Islet of Langerhans (tissue), 1 donor: ENCODE measurements around the gene USP25.

Experiments
- FAIRE-seq: peaks from one replicate; lab custom pipeline; 2011; peaks lifted over from hg19 to GRCh38; lab: Jason Lieb, UNC

USP25 gene

DNA sequence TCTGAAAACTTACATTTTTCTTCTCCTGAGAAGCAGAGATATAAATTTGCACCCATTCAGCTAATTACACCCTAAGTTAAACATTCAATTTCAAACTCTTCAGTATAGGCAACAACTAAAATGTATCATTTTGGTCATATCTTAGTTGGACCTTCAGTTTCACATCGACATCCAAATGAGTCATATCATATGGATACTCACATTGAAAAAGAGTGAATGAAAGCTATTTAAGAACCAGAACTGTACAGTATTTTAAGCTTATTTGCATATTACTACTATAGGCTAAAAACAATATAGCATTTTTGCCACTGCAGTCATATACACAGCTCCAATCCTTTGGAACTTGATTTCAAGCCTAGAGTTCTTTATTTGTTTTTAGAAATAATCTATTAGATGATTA is 33.6 kb downstream of the USP25 start:
- FAIRE-seq = no peak

- FAIRE-seq = no peak
Measured at GRCh38 chr21:15764878-15765277, 35.1 kb downstream of the USP25 start.

DNA sequence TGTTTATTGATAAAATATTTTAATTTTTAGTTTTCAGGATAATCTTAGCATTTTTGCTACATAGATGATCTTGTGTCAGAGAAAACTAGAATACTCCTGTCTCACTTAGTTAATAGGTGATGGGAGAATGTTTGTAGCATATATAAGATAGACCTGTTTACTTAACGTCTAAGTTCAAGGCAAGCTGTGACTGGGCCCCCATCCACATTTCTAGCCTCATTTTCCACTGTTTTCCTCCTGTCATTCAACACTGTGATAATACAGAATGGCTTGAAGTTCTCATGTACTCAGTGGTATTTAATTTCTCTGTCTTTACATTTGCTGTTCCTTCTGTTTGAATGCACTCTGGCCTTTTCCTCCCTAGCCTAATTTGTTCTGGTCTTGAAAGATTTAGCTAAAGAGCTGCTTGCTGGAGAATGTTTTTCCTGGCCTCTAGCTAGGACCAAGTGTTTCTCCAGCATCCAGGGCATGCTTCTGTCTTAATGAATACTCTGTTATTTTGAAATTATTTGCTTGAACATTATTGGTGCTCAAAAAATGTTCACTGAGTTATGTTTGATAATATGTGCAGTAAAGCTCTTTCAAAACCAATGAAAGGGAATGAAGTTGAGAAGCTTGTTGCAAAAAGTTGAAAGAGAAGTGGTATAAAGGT is 37.3 kb downstream of the USP25 start:
- peak; percentile 61 for FAIRE-seq

- FAIRE-seq = no peak
Measured at GRCh38 chr21:15768045-15768601, 38.3 kb downstream of the USP25 start.

DNA sequence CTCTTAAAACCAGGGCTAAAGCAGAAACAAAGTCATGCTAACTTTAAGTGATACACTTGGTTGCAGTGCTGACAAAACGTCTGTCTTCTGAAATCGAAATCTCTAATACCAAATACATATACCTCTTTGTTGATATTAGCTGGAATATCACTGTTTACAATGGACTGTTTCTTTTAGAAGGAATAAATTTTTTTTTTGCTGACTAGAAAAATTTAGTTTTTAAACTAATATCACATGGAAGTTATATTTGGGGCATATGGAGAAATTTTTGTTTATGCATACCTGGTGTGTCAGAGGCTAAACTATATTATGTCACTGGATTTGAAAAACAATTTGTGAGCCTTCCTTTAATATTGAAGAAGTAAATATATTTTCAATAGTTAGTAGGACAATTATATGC is 39.1 kb downstream of the USP25 start:
- FAIRE-seq = no peak

GRCh38 chr21:15771311-15771710 is 41.5 kb downstream of the USP25 start:
- no peak for FAIRE-seq

DNA sequence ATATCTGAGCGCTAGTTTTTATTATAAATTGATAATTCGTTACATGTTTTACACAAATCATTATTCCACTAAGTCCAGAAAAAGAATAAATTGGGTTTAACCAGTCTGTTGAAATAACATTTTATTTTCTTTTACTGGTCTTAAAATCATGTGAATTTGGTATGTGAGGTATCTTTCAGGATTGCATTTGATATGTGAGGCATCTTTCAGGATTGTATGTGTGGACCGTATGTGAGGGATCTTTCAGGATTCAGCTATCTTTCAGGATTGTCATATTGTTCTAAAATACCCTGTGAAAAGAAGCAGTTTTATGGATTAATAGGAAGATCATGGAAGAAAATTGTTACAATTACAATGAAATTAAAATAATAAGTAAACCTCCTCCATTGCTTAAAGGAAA is 42.9 kb downstream of the USP25 start:
- no peak for FAIRE-seq

DNA sequence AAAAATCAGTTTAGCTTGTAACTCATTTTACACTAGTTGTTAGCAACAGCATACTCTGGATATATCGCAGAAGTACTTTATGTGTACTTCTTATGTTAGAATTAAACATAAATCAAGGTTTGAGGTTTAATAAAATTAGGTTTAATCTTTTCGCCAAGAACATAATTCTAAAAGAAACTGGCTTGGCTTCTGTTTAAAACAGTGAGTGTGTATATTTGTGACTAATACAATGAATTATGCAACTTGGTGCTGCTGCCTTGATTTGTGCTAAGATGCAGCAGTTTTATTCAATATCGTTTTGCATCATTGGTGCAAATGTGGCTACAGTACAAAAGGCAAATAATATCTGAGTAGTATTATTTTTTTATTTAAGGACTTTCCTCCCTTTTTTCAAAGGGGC is 44.8 kb downstream of the USP25 start:
- FAIRE-seq = peak; percentile 55

DNA sequence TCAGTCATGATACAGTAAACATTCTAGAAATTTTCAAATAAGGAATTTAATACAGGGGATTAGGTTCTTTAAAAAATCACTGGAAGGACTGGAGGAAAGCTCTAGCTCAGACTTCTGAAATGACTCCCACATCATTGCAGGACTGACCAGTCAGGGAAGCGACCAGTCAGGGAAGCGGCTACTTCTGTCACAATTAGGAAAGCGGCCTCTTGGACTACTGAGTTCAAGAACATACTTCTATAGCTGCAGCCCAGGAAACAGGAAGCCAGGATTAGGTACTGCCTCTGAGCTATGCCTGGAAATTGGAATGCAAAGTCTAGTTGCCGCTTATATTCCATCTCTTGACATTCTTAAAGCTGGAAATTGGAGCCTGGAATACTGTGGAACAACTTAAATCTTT is 45.5 kb downstream of the USP25 start:
- FAIRE-seq = no peak

DNA sequence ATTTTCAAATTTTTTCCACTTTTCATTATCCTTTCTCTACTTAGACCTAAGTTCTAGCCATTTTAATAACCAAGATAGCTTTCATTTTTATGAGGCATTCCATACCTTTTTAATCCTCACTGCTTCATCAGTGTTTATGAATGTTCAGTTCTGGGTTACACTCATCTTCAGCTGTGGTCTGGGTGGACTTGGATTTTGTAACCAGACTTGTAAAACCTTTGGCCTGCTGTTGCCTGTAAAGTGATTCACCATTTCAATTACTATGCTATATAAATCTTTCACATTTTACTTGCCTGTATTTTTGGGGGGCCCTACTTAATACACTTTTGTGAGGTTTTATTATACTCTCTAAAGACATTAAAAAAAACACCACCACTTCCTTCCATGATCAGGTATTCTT is 46.2 kb downstream of the USP25 start:
- no peak for FAIRE-seq

GRCh38 chr21:15776818-15777217 is 47.0 kb downstream of the USP25 start:
- no peak for FAIRE-seq

DNA sequence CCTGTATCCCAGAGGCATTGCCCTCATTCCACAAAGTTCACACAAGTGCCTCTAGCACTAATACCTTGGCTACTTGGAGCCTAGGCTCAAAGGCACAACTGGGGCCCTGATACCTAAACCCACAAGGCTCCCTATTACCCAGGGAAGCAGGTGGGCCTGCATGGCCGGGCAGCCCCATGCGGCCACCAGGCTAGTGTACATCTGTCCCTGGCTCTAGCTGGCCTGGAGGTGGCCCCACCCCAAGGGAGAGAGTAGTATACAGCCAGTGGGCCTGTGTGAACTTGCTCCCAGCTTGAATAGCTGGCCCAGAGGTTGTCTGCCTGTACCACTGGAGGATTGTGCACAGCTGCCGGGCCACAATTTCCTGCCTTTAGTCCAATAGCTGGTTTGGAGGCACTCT is 52.2 kb downstream of the USP25 start:
- FAIRE-seq = no peak

DNA sequence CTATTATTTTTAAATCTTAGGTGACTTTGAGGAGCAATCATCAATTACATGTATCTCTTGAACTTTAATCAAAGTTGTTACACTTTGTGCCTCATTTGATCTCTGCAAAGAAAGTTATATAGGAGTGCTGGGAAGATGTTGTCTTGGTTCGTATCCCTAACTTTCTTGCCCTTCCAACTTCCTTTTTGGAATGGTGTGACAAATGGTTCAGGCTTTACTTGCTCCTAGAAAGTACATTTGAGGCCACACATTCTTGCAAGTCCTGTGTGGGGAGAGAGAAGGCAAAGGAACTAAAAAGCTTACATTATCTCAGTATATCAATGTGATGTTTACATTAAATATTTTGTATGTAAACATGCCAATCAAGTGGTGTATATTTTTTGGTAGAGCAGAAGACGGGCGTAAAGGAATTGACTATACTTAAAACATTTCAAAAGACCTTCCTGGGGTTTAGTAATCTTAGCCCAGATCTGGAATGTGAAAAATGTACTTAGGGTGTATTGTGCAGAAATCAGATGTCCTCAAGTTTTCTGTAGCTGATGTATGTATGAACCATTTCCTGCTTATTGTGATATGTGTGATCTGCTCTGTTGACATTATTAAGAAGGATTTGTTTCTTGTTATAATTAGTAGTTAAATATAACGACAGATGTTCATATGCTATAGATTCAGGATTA is 59.2 kb downstream of the USP25 start:
- no peak for FAIRE-seq

DNA sequence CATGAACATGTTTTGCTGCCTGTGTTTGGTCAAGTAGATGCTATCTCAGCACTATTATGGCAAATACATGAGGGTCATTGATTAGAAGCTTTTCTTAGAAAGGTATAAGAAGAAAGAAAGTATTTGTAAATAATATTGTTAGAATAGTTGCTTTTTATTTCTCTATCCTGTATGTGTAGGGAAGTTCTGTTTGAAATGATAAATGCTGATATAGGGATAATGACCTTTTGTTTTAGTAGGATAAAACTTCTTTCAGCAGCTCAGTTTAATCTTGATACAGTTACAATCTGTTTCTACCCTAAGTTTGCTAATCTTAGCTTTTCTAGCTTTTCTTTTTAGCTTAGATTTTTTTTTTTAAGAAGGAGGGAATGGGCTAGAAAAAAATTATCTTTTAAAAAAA is 63.3 kb downstream of the USP25 start:
- no peak for FAIRE-seq

- FAIRE-seq = no peak
Measured at GRCh38 chr21:15793550-15794235, 63.9 kb downstream of the USP25 start.

DNA sequence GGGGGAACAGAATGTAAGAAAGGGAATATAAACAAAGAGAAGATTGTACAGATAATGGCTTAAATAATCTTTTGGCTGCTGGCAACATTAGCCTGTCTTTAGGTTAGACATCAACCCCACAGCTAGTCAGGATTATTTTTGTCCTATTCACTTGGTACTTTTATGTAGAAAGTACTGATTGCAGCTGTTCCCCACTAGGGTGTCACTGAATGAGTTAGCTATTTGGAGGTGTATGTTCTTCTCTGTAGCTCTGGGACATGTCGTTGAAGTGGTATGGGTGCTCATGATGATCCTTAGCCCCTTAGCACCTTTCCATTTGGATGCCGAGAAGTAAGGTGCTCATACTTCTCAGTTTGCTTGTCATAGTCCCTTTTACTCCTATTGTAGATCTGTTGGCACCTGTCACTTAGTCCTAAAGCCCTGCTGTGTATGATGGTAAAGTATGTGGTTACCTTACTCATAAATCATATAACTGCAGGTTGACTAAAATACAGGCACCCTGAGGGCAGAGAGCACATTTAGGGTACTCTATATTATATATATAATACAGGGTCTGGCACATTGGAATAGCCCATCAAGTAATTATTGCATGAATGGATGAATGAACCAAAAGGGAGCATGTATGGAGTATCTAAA is 64.6 kb downstream of the USP25 start:
- FAIRE-seq = no peak

- no peak for FAIRE-seq
Measured at GRCh38 chr21:15795533-15795932, 65.8 kb downstream of the USP25 start.

- no peak for FAIRE-seq
Measured at GRCh38 chr21:15797577-15798363, 68.0 kb downstream of the USP25 start.

- no peak for FAIRE-seq
Measured at GRCh38 chr21:15801352-15801863, 71.6 kb downstream of the USP25 start.

GRCh38 chr21:15804247-15805005 is 74.6 kb downstream of the USP25 start:
- FAIRE-seq = no peak

DNA sequence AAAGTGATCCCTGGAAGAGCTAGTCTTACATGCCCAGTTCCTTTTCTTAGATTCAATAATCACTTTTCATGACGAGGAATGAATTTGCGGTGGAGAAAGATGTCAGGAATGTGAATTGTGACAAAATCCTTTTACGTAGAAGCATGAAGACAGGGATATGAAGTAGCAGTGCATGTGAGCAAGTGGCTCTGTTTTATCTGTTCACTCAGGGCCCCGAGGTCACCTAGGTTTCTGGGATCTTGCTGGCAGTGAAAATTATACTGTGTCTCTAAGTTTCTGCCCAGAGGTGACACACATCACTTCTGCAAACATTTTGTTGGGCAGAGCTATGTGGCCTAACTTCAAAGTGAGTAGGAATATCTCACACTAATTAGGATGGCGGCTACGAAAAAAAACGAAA is 79.3 kb downstream of the USP25 start:
- FAIRE-seq = no peak
